Measurements from ENCODE around the gene SH2D3C. TPM values are rescaled to one million over a fixed set of nuclear protein-coding genes. Genes with fewer than 3 reads are reported as not detected.

The SH2D3C gene
- total and polyA plus RNA-seq, 2 of the 8 experiments (the other 6 are each of a cell fraction or from before 2014, with no cell fraction given), result 6.4 to 8.1 TPM

GRCh38 chr9:127741831-127742434 is 36.5 kb downstream of the SH2D3C start:
- no peak overlapping the region for H3K18ac ChIP-seq (ENCODE audit: extremely low read depth, low read length)
- H3K79me2 ChIP-seq (ENCODE audit: control insufficient read depth in 1 of 2, insufficient read depth in 2 of 2, low read length in 2 of 2), result no peaks in the 10 kb centered on the region
- no peaks in the 10 kb centered on the region for H3K36me3 ChIP-seq (ENCODE audit: control insufficient read depth in 2 of 4, insufficient read depth in 4 of 4, low read length in 3 of 4)
- no peak overlapping the region for H3K23ac ChIP-seq (ENCODE audit: insufficient read length)
- peaks cover 0 to 5% of the 10 kb centered on the region in 2 experiments for H4K20me1 ChIP-seq (replicated peaks in 1 of 2; ENCODE audit: control insufficient read depth in 1 of 2, insufficient read depth in 2 of 2, low read length in 2 of 2)
- DNase-seq (ENCODE audit: low read depth in 1 of 2, low spot score in 2 of 2), result peak; percentile 67 to 96
- no peaks in the 10 kb centered on the region for H3K9me3 ChIP-seq (ENCODE audit: insufficient read depth in 2 of 2, low read depth in 1 of 2, low read length in 1 of 2)
- H2BK15ac ChIP-seq (ENCODE audit: low read length), result no peak overlapping the region
- no peak overlapping the region for H2BK12ac ChIP-seq (ENCODE audit: low read depth, low read length)
- no peak overlapping the region; the same call in 1 of the 2 replicates for H2BK5ac ChIP-seq (ENCODE audit: low read depth, low read length)
- H3K79me1 ChIP-seq (ENCODE audit: low read depth, low read length), result no peaks in the 10 kb centered on the region
- no peak overlapping the region for H2BK20ac ChIP-seq (ENCODE audit: low read length)
- no peak overlapping the region for H4K91ac ChIP-seq (replicated peaks; ENCODE audit: insufficient read length, low read length)
- no peaks in the 10 kb centered on the region; a peak in 2 of 7 replicates for H3K4me1 ChIP-seq (replicated peaks in 1 of 4; ENCODE audit: control insufficient read depth in 3 of 4, insufficient read depth in 4 of 4, low read length in 3 of 4)
- H3K56ac ChIP-seq (replicated peaks; ENCODE audit: insufficient read length, low read depth, low read length), result no peak overlapping the region
- H3K23me2 ChIP-seq (ENCODE audit: low read depth, low read length), result peaks cover 7% of the 10 kb centered on the region; the same call in 1 of the 2 replicates
- no peak overlapping the region for H4K5ac ChIP-seq (ENCODE audit: insufficient read length, low read depth, low read length)
- H2AFZ ChIP-seq (ENCODE audit: low read length), result no peak overlapping the region
- H3K4ac ChIP-seq (replicated peaks; ENCODE audit: insufficient read length, low read depth, low read length), result no peak overlapping the region
- H3K4me2 ChIP-seq (ENCODE audit: insufficient read depth in 1 of 2, low read depth in 2 of 2, low read length in 2 of 2), result peak overlapping the region; percentile 87 to 92
- H3K27ac ChIP-seq (ENCODE audit: low read depth, low read length), result no peak overlapping the region
- H3K4me3 ChIP-seq (ENCODE audit: extremely low read depth in 1 of 4, insufficient read depth in 2 of 4, low read depth in 3 of 4, low read length in 4 of 4), result peak overlapping the region; percentile 32 to 67 (median 47)
- H3K9ac ChIP-seq (replicated peaks in 1 of 4; ENCODE audit: extremely low read depth in 1 of 4, low read depth in 3 of 4, low read length in 3 of 4), result no peak overlapping the region
- no peak overlapping the region for H2BK120ac ChIP-seq (replicated peaks; ENCODE audit: low read depth, low read length)
- no peaks in the 10 kb centered on the region for H3K27me3 ChIP-seq (replicated peaks in 1 of 4; ENCODE audit: control insufficient read depth in 3 of 4, extremely low read depth in 1 of 4, insufficient read depth in 3 of 4, low read length in 3 of 4)
- peak; percentile 7 for FAIRE-seq
- no peak overlapping the region for H4K8ac ChIP-seq (ENCODE audit: extremely low read depth, insufficient read depth, low read length)
- ChIA-PET CTCF (ENCODE audit: partially characterized antibody) (interaction anchor here (0.5 to 7.3 kb wide), 10 partner anchors 7 to 1441 kb away, joined by 3 to 37 read pairs (median 4); partner anchors contain the start of genes CDK9 and TOR2A), POLR2A (ENCODE audit: partially characterized antibody) (interaction anchor here (0.7 to 2.0 kb wide), 10 partner anchors 13 to 291 kb away, joined by 3 to 6 read pairs (median 4); partner anchors contain the start of genes CDK9, LRSAM1 and RPL12)
- H2AK5ac ChIP-seq (ENCODE audit: low read depth, low read length), result no peak overlapping the region
- no peak overlapping the region for H3K14ac ChIP-seq (ENCODE audit: insufficient read length)
- 6% methylated on average over 31 of the region's 38 CpGs; no CpG with 5 or more reads in 1 of the 2 experiments for WGBS, 2 experiments (ENCODE audit: extremely low coverage in 1 of 2, insufficient coverage in 1 of 2, insufficient read length in 1 of 2, insufficient replicate concordance in 2 of 2, low coverage in 1 of 2, low lambda C conversion rate in 2 of 2, missing lambda C conversion rate in 1 of 2)
- peak; percentile 14 for TF ChIP-seq KDM4A (IDR thresholded peaks at IDR 0.05; ENCODE audit: low read depth, low read length, severe bottlenecking)
